Hepatocyte (in vitro differentiated cells): Measurements from ENCODE around the gene IGIP. TPM values are rescaled to one million over a fixed set of nuclear protein-coding genes. Genes with fewer than 3 reads are reported as not detected.

Experiments used
- DNase-seq: peaks from one replicate; pipeline ENCODE4 v3.0.0-alpha.2; 2016; ENCODE audit warnings: low spot score
- H2AFZ ChIP-seq: fragments of 200-600 bp; sonication (generic); 2 replicates; pipeline ENCODE4 v1.6.0; 2016; ENCODE audit warnings: antibody characterized with exemption, mild to moderate bottlenecking
- H3K27ac ChIP-seq: fragments of 200-600 bp; sonication (generic); 2 replicates; pipeline ENCODE4 v1.5.1; 2016; ENCODE audit warnings: mild to moderate bottlenecking
- H3K27me3 ChIP-seq: fragments of 200-600 bp; sonication (generic); 2 replicates; pipeline ENCODE4 v1.6.1; 2016
- H3K36me3 ChIP-seq: fragments of 200-600 bp; sonication (generic); replicated peaks from 2 replicates; pipeline ENCODE4 v1.5.1; 2016; ENCODE audit warnings: low read depth; ENCODE audit not compliant: insufficient read depth
- H3K4me1 ChIP-seq: fragments of 200-600 bp; sonication (generic); 2 replicates; pipeline ENCODE4 v1.5.1; 2016; ENCODE audit warnings: mild to moderate bottlenecking, moderate library complexity; ENCODE audit not compliant: insufficient read depth
- H3K4me2 ChIP-seq: fragments of 200-600 bp; sonication (generic); 2 replicates; pipeline ENCODE4 v1.6.0; 2016
- H3K4me3 ChIP-seq: fragments of 200-600 bp; sonication (generic); 2 replicates; pipeline ENCODE4 v1.5.1; 2016; ENCODE audit warnings: mild to moderate bottlenecking
- H3K79me2 ChIP-seq: fragments of 200-600 bp; sonication (generic); 2 replicates; pipeline ENCODE4 v1.6.0; 2017; ENCODE audit warnings: mild to moderate bottlenecking
- H3K9me2 ChIP-seq: fragments of 200-600 bp; sonication (generic); replicated peaks from 2 replicates; pipeline ENCODE4 v1.6.0; 2017; ENCODE audit warnings: mild to moderate bottlenecking; ENCODE audit not compliant: insufficient read depth
- H3K9me3 ChIP-seq: fragments of 200-600 bp; sonication (generic); 2 replicates; pipeline ENCODE4 v1.5.1; 2016; ENCODE audit warnings: low read depth, mild to moderate bottlenecking
- H4K20me1 ChIP-seq: fragments of 200-600 bp; sonication (generic); 2 replicates; pipeline ENCODE4 v1.6.0; 2016; ENCODE audit warnings: mild to moderate bottlenecking; ENCODE audit not compliant: insufficient read depth, poor library complexity, severe bottlenecking
- CTCF ChIP-seq: fragments of 200-600 bp; sonication (generic); IDR thresholded peaks from 2 replicates; pipeline ENCODE4 v1.5.1; 2016; ENCODE audit warnings: antibody characterized with exemption, mild to moderate bottlenecking; ENCODE audit not compliant: poor library complexity
- EZH2 ChIP-seq: fragments of 200-600 bp; sonication (generic); IDR thresholded peaks from 2 replicates; pipeline ENCODE4 v1.6.1; 2016; ENCODE audit warnings: antibody characterized with exemption, mild to moderate bottlenecking, borderline replicate concordance
- EZH2phosphoT487 ChIP-seq: fragments of 200-600 bp; sonication (generic); IDR thresholded peaks from one replicate; pipeline ENCODE4 v1.6.1; 2018; ENCODE audit warnings: antibody characterized with exemption, mild to moderate bottlenecking, low read depth, moderate library complexity; ENCODE audit not compliant: unreplicated experiment, severe bottlenecking
- WGBS: methylation state at CpG from one replicate; pipeline ENCODE4 v1.1.6; 2016; ENCODE audit warnings: low lambda C conversion rate; ENCODE audit errors: missing lambda C conversion rate; 5-methylcytosine and 5-hydroxymethylcytosine counted together
- polyA plus RNA-seq: library from polyadenylated mRNA; unstranded; fragments of >200 nt; fragmentation: Nextera tagmentation; extraction: Ambion mirVana; gene quantifications from 2 replicates; pipeline ENCODE4 v1.2.1, GENCODE V29; 2016
- total RNA-seq: library from RNA; depleted of rRNA; stranded (reverse); fragments of >200 nt; gene quantifications from 2 replicates; pipeline ENCODE4 v1.2.3, GENCODE V29; 2014

Gene IGIP
- total and polyA plus RNA-seq, 2 experiments from 2014 or later: 0.50 to 7.2 TPM

DNA sequence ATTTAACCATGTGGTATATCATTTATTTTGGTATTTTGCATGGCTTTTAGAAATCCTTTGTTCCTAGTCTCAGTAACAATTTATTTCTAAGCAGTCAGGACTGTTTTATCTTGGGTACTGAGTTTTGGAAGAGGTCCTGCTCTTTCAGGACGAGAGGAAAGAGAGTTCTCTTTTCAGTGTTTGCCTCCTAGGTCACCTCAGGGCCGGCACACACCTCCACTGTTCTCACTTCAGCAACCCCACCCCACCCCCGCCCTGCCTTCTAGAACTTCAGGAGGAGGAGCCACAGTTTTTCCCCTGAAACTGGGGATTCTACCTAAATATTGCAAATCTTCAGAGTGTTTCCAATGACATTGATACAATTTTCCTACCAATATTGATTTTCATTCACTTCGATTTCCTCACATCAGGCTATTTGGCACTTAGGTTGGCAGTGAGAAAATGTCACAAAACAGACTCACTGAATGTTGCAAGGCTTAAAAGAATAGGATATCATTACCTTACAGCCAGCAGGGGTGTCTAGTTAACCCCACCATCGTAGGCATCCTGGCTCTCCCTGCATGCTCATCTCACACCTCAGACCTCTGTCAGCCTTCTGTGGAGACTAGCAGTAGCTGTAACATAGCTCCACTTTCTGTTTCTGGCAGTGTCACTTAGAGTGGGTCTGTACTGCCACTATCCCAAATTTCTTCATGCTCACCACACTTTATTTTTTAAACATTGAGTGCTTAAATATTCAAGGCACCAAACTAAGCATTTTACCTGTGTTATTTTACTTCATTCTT lies 5.4 kb downstream of the IGIP start:
- Histone ChIP-seq H3K4me3 (no peak overlapping the region), H3K4me1 (no peaks in the 10 kb centered on the region), H4K20me1 (no peaks in the 10 kb centered on the region), H3K9me2 (no peaks in the 10 kb centered on the region), H3K9me3 (no peaks in the 10 kb centered on the region), H3K4me2 (no peak overlapping the region), H3K36me3 (no peaks in the 10 kb centered on the region), H3K27me3 (no peaks in the 10 kb centered on the region), H2AFZ (no peak overlapping the region), H3K79me2 (peaks cover 16% of the 10 kb centered on the region), H3K27ac (no peak overlapping the region)
- DNase-seq: no peak
- 61% methylated on average over 5 of the region's 5 CpGs for WGBS
- no peak for TF ChIP-seq EZH2phosphoT487
- TF ChIP-seq CTCF: no peak

GRCh38 chr5:140131967-140132409 lies 6.3 kb downstream of the IGIP start:
- Histone ChIP-seq H3K9me3 (no peaks in the 10 kb centered on the region), H3K79me2 (peaks cover 10% of the 10 kb centered on the region), H3K4me3 (no peak overlapping the region), H3K27me3 (no peaks in the 10 kb centered on the region), H3K4me2 (no peak overlapping the region), H2AFZ (no peak overlapping the region), H4K20me1 (no peaks in the 10 kb centered on the region), H3K36me3 (no peaks in the 10 kb centered on the region), H3K27ac (no peak overlapping the region), H3K4me1 (no peaks in the 10 kb centered on the region), H3K9me2 (no peaks in the 10 kb centered on the region)
- no peak for TF ChIP-seq EZH2
- no peak for TF ChIP-seq EZH2phosphoT487
- TF ChIP-seq CTCF: no peak
- WGBS: 68% methylated on average over 3 of the region's 3 CpGs
- DNase-seq: no peak

DNA sequence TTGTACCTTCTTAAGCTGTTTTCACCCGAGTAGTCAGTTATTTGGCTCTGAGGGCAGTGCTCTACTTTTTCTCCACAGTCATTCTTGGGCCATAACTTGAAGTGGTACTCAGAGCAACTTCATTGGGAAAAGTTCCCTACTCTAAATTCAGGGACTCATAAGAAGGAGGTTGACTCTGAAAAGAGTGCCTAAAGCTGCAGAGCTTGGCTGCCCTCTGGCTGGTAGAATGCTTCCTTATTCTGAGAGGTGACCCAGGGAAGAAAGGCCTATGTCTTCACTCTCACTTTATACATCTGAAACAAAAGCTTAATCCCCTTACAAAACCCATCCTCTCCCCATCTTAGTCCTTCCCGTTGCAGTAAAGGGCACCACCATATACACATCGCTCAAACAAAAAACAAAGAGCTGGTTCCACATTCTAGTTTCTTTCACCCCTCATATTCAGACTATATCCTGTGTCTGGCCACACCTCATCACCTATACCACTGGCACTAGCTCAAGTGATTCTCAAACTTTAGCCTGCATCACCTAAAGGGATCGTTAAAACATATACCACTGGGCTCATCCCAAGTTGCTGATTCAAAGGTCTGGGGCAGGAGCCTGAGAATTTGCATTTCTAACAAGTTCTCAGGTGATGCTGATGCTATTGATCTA lies 7.9 kb downstream of the IGIP start:
- Histone ChIP-seq H3K9me2 (no peaks in the 10 kb centered on the region), H3K4me1 (no peaks in the 10 kb centered on the region), H4K20me1 (no peaks in the 10 kb centered on the region), H2AFZ (no peak overlapping the region), H3K36me3 (no peaks in the 10 kb centered on the region), H3K79me2 (peaks cover 5% of the 10 kb centered on the region), H3K27ac (no peak overlapping the region), H3K4me2 (no peak overlapping the region), H3K9me3 (no peaks in the 10 kb centered on the region), H3K4me3 (no peak overlapping the region), H3K27me3 (no peaks in the 10 kb centered on the region)
- WGBS: 92% methylated on average over 4 of the region's 4 CpGs
- TF ChIP-seq EZH2 (no peak), EZH2phosphoT487 (no peak), CTCF (no peak)
- no peak for DNase-seq
